ENCODE measurements around the gene TCFL5.
"Not testable (repeated sequence)": the region's sequence is repeated elsewhere in the genome, so short reads cannot be mapped to it uniquely, and the experiment has no call there.

Gene TCFL5

DNA sequence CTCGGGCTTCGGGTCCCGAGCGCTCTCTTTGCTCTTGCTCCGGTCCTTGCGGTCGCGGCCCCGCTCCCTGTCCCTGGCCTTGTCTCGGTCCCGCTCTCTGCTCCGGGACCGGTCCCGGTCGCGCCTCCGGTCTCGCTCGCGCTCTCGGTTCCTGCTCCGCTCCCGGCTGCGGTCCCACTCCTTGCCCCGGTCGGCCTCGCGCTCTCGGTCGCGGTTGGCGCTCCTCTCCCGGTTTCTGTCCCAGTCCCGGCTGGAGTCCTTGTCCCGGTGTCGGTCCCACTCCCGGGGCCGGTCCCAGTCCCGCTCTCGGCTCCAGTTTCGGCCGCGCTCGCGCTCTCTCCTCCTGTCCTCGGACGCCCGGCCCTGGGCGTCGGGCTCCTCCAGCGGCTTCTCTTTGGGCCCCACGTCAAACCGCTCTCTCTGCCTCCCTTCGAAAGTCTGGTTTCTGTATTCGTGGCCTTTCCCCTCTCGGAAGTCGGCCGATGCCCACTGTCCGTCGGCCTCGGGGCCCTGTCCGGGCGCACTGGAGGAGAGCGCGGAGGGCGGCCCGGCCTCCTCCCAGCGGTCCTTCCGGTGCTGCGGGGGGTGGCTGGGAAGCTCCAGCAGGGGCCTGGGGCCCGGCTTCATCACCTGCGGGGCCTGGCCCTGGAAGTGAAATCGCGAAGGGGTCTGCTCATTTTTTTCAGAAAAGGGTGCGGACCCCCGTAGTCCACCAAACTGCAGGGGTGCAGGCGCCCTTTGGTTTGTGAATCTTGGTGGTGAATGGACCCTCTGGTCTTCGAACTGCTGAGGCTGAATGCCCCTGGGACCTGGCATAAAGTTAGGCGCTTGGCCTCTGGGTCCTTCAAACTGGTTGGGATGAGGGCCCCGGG is 17.9 kb upstream of the TCFL5 start:
- DNase-seq, result no peak

DNA sequence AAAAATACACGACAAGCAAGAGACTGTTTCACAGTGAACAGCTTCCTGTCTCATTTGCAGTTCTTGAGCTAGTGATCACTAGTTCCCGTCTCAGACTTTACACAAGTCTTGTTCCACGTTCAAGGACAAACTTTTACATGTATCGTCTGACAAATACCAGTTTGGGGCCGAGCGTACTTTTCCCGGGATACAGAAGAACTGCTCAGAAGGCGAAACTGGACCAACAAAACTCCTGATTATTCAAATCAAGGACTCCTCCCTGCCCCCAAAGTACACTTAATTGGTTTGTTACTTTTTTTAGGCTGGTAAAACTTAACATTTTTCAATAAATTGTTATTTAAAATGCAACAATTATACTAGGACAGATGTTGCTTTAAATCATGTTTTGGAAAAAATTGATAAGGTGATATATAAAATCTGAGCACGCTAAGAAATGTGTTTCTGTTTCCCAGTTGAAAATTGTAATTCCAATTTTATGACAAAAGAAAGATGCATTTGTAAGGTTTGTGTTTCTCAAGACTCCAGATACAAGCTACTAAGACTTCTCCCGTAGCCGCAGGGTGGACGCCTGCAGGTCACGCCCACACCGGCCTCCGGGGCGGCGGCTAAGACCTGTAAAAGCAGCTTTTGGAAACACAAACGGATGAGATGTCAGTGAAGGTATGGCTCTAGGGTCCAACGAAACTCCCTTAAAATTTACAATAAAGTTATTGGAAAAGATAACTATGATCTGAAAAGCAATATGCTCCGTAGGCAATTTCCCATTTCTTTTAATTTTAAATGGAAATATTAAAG is 16.8 kb upstream of the TCFL5 start:
- DNase-seq, result no peak

DNA sequence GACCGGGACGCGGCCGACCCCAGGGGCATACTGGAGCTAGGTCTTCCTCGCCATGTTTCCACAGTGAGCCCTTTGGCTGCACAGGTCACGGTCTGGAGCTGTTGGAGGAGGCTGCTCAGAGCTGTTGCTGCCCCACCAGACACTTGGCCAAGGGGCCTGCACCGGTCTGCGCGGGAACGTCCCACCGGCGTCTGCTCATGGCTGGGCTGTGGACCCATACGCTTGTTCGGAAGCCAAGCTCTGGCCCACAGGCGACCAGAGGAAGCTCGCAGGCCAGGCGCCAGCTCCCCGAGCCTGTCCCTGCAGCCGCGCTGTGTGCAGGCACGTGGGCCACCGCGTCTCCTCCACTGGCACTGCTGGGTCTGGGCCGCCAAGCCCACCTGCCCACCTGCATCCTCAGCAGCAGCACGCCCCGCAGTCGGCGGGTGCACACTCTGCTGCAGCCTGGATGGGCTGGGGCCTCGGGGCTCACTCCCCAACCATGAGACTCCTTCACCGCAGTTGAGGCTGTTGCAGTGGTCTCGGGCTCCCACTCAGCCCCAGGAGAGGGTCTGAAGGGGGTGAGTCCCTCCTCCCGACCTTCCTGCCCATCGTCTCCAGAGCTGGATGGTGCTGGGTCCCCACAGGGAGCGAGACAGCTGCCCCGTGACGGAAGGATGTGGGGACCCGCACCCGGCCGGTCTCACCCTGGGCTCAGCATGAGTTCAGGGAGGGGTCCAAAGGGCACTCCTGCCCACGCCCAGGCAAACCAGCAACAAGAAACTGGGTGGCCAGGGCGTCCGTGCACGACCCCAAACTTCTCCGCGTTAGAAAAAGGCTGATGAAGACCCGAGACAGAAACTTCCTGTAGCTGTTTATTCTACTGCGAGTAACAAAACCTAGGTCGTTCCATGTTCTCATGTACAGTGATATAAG is 15.5 kb upstream of the TCFL5 start:
- DNase-seq, result no peak

DNA sequence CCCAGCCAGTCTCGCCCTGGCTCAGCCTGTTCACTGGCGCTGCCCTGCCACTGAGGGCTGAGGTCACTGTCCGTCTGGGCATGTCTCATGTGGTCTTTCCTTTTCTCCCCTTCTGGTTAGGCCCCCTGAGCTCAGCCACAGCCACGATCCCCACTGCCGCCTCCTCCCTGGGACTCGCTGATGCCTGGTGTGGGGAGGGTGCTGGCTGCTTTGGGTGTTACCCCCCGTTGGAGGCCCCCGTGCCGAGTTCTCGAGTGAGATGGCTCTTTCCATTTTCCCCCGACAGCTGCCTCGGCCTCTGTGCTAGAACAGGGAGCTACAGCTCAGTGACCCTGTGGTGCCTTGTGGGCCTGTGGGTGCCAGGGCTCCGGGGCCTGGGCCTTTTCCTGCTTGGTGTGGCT is 14.9 kb upstream of the TCFL5 start:
- DNase-seq, result no peak

DNA sequence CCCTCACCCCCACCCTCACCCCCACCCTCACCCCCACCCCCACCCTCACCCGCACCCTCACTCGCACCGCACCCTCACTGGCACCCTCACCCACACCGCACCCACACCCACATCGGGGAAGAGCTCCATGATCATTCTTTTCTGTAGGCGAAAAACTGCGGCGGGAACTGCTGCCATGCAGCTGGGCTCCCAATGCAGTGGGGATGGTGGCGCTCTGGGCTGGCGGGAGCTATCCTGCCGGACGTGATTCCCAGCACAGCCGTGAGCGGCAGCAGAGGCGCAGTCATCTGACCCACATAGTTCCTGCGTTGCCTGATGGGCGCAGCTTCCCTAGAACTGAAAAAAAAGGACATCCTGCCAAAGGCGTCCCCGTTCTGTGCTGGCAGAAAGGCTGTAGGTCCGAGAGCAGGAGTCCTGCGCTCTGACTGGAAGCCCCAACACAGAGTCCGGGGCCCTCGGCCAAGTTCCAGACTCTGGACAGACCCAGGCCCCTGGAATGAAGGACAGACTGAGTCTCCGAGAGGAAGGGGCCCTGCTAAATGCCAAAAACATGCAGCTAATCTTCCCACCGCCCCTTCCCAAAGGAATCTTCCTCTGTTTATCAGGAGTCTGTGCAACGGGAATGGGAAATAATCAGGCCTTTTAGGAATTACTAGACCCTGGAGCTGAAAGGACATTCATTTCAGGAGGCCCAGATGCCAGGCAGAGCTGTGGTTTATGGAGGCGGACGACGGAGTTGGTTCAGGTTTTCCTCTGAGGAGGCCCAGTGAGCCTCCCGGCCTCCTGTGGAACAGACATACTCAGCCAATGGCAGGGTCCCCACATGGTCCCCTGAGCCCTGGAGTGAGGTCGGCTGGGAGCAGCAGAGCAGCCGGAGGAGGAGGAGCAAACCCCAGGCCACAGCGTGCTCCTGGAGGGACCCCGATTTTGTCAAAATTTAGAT is 14.1 kb upstream of the TCFL5 start:
- peak; percentile 89 for DNase-seq

DNA sequence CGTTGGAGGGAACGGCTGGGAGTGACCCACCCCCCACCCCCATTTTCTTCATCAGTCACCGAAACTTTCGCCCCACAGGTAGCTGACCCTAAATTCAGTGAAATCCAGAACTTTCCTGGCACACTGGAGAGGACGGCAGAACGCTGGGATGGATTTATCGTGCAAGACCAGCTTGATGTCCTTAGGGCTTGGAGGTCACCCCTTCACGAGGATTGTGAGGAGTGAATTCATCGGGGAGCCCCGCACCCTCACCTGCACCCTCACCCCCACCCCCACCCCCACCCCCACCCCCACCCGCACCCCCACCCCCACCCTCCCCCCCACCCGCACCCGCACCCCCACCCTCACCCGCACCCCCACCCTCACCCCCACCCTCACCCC is 13.3 kb upstream of the TCFL5 start:
- no peak for DNase-seq

DNA sequence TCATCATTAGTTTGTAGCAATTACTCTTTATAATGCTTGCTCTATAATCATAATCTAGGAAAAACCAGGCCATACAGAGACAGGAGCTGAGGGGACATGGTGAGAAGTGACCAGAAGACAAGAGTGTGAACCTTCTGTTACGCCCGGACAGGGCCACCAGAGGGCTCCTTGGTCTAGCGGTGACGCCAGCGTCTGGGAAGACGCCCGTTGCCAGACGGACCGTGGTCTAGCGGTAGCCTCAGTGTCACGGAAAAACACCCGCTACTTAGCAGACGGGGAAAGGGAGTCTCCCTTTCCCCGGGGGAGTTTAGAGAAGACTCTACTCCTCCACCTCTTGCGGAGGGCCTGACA is 12.0 kb upstream of the TCFL5 start:
- DNase-seq, result peak; percentile 36

DNA sequence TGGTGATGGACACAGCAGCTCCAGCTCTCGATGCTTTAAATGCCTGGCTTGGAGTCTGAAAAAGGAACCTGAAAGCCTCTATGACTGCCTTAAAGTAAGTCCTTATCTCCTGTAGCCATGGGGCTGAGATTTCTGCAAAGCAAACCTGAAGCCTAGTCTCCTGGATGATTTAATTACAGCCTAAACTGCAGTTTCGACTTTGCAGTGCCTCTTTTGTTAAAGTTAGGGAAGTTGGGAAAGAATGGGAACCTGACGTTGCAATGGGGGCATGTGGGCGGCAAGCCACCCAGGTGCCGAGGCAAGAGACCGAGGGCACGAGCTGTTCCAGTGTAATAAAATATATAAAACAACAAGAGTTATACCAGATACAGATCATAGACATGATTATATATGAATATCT is 11.7 kb upstream of the TCFL5 start:
- DNase-seq, result no peak

DNA sequence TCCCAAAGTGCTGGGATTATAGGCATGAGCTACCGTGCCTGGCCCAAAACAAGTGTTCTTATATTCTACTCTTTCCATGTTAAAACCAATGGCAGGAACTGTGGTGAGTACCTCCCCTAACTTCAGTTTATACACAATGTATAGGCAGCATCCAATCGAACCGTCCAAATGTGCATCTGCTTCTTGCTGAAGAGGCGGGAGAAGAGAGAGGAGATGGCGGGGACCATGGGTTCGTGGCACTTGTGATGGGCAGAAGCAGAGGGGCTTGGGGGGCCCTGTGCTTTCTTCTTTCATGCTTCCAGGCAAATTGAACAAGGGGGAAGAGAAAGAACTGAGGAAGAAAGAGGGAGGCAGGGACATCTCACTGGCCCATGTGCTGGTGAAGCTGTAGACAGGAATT is 11.2 kb upstream of the TCFL5 start:
- no peak for DNase-seq

DNA sequence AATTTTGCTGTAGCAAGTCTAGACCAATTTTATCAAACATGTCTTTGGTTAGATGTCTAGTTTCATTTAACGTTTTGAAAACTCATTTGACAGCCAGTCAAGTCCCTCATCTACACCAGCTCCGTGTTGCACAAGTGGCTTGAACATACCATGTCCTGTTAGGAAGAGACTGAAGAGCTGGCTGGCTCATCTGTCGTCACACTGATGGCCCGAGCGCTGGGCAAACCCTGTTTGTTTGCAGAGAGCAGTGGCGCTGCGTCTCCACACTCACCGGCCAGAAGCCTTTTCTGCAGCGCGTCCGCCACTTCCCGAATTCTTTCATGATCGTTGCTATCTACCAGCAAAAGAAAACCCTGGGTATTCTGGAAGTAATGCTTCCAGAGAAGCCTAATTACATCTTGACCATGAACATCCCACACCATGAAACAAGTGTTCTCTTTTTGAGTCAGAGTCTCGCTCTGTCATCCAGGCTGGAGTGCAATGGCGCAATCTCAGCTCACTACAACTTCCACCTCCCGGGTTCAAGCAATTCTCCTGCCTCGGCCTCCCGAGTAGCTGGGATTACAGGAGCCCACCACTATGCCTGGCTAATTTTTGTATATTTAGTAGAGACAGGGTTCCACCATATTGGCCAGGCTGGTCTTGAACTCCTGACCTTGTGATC is 10.7 kb upstream of the TCFL5 start:
- DNase-seq, result no peak

DNA sequence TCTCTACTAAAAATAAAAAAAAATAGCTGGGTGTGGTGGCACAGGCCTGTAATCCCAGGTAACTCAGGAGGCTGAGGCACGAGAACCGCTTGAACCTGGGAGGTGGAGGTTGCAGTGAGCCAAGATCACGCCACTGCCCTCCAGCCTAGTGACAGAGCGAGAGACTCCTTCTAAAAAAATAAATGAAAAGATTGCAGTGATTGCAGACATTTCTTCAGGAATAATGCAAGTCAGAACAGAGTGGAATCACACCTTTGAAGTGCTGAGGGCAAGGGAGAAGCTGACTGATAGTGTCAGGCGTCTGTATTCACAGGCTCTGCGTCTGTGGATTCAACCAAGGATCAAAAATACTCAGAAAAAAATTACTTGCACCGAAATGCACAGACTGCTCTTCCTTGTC is 2.6 kb upstream of the TCFL5 start:
- no peak for DNase-seq

DNA sequence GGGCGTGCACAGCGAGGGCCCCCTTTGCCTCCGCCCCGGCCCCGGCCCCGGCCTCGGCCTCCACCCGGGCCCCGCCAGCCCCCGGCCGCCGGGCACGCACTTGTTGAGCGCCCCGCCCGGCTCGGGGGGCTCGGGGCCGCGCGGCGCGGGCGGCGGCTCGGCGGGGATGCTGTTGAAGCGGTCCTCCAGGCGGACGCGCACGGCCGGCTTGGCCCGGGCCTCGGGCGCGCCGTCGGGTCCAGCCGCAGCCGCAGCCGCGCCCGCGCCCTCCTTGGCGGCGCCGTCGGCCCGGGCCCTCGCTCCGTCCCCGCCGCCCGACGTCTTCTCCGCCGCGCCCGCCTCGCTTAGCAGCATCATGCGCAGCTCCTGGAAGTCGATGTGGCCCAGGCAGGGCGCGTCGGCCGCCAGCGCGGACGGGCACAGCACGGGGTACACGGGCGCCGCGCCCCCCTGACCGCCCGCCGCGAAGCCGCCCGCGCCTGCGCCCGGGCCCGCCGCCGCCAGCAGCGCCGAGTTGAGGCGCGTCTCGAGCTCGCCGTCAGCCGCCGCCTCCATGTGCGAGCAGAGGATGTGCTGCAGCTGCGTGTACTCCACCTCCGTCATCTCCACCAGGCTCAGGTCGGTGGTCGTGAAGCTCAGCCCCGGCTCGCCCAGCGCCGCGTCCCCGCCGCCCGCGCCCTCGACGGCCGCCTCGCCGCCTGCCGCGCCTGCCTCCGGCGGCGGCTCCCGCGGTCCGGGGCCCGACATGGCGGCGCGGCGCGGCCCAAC is 514 bp downstream of the TCFL5 start:
- peak; percentile 35 for DNase-seq

DNA sequence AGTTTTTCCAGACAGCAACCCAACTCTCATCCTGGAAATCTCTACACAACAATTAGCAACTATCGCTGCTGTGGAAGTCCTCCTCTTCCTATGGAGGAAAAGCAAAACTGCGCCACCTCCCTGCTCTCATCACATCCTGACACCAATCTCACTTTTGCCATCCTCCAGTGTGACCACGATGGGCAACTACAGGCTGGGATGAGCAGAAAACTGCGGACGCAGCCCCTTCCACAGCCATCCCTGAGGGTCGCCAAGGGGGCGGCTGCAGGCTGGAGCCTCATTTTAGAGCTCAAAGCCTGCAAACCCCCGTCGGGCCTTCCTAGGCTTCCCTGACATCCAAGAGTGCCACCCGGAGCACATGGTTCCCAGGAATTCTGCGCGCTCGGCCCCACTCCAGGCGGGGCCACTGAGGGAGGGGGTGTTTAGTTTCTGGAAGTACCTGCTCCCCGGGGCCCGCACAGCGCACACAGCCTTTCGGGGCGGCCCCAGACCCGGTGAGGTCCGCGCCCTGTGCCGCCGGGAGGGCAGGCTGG is 1.2 kb downstream of the TCFL5 start:
- DNase-seq, result peak; percentile 54

DNA sequence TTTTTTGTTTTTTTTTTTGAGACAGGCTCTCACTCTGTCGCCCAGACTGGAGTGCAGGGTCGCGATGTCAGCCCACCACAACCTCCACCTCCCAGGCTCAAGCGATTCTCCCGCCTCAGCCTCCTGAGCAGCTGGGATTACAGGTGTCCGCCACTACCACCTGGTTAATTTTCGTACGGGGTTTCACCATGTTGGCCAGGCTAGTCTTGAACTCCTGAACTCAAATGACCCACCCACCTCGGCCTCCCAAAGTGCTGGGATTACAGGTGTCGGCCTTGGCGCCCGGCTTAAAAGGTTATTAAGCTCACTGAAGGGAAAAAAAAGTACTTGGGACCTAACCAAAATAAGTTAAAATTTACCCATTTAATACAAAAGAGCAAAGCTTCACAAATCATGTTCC is 1.9 kb downstream of the TCFL5 start:
- no peak for DNase-seq

DNA sequence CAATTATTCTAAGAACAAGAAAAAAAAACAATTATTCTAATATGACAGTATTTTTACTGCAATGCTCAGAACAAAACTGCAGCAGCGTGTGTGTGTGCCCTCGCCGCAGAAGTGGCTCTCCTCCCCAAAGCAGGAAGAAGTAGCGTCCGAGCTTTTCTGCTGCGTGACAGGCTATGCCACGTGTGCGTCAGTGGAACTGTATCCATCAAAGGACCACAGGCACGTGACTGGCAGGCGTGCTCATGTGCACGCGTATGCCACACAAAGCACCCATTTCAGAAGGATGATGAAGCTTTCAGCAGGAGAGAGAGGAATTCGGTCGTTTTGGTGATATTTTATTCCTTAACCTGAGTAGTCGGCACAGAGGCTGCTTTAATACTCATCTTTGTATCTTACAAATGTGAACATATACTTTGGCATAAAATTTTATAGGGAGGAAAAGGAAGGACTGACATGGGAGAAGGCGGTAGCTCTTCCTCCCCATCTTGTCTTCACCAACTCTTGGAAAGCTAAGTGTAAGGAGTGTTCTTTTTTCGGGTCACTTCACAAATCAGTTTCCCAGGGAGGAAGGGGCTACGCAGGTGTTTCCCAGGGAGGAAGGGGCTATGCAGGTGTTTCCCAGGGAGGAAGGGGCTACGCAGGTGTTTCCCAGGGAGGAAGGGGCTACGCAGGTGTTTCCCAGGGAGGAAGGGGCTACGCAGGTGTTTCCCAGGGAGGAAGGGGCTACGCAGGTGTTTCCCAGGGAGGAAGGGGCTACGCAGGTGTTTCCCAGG is 3.4 kb downstream of the TCFL5 start:
- no peak for DNase-seq

DNA sequence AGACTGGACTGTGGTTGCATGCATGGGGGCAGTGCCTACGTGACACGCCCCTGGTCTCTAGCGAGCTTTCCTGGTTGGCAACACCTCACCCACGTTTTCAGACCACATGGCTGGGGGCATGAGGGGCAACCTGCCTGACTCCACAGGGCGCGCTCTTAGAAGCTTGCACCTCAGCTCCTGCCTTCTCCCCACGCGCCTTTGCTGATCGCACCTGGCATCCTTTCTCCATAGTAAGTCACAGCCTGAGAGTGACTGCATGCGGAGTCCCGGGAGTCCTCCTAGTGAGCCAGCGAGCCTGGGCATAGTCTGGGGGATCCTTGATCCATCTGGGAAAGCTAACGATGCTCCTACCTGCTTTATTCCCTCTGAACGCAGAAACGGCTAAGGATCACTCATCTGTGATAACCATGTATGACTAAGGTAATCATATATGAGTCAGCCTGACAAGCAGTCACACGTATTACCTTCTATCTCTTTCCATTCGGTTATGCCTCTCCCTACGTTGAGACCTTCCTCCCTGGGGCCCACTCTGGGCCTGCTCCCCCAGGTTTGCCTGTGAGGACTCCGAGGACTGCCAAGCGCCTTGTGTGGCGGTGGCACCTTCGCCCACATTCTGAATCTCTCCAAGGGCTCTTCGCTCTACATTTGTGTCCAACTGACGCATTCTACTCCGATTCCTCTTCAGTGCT is 4.5 kb downstream of the TCFL5 start:
- DNase-seq, result no peak

DNA sequence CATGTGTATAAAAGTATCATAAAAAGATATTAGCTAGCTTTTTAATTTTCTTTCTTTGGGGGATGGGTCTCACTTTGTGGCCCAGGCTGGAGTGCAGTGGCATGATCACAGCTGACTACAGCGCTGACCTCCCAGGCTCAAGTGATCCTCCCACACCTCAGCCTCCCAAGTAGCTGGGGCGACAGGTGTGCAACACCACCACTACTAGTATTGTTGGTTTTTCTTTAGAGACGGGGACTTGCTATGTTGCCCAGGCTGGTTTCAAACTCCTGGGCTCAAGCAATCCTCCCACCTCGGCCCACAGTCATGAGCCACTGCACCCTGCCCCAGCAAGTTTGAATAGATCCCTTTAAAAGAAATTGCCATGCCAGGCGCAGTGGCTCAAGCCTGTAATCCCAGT is 6.5 kb downstream of the TCFL5 start:
- no peak for DNase-seq

DNA sequence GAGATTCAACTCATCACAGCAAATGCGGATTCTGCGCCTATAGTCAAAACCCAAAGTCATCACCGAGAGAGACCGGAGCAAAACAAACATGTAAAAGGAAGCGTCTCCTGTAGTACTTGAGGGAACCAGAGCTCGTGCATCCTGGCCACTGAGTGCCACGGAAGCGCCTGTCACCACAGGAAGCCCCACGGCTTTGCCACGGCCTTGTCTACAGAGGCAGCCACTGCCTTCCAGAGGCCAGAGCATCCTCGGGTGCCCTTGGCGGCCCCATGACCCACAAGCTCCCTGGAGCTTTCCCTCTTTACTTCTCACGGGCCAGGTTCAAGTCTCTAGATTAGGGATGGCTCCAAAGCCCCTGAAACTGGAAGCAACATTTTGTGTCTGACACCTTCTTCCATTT is 7.5 kb downstream of the TCFL5 start:
- DNase-seq, result no peak

DNA sequence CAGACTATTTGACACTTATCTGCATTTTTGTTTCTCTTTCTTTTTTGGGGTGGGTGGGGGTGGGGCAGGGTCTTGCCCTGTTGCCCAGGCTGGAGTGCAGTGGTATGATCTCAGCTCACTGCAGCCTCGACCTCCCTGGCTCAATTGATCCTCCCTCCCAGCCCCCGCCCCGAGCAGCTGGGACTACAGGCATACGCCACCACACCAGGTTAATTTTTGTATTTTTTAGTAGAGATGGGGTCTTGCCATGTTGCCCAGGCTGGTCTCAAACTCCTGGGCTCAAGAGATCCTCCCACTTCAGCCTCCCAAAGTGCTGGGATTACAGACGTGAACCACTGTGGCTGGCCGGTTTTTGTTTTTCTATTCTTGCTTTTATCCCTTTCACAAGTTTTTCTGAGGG is 8.3 kb downstream of the TCFL5 start:
- not testable (repeated sequence) for DNase-seq

Data from COR-L47 (cell line).